ENCODE results near the gene COL2A1. TPM values are rescaled to one million over a fixed set of nuclear protein-coding genes. Genes with fewer than 3 reads are reported as not detected.

COL2A1 gene
- total and polyA plus RNA-seq, 2 experiments from 2014 or later, result not detected

GRCh38 chr12:48050174-48050573 lies 45.9 kb upstream of the COL2A1 start:
- Histone ChIP-seq H3K4me2 (ENCODE audit: unreplicated experiment) (no peak overlapping the region), H3K9me3 (ENCODE audit: low read depth) (no peaks in the 10 kb centered on the region), H2AFZ (no peak overlapping the region), H3K36me3 (ENCODE audit: low read depth) (peaks cover 25% of the 10 kb centered on the region), H3K9ac (no peak overlapping the region), H3K4me1 (ENCODE audit: insufficient read depth) (no peaks in the 10 kb centered on the region), H3F3A (ENCODE audit: insufficient read depth) (no peaks in the 10 kb centered on the region), H4K20me1 (ENCODE audit: insufficient read depth) (no peaks in the 10 kb centered on the region), H3K79me2 (ENCODE audit: insufficient read depth) (no peaks in the 10 kb centered on the region), H3K27me3 (replicated peaks; ENCODE audit: insufficient read depth) (no peaks in the 10 kb centered on the region), H3K4me3 (no peak overlapping the region), H3K27ac (no peak overlapping the region), H3K9me2 (ENCODE audit: insufficient read depth) (no peaks in the 10 kb centered on the region)
- TF ChIP-seq EZH2 (IDR thresholded peaks at IDR 0.05; ENCODE audit: insufficient read depth, poor library complexity, severe bottlenecking) (no peak), EZH2phosphoT487 (IDR thresholded peaks at IDR 0.05; ENCODE audit: insufficient read depth, low read depth) (no peak)
- in situ Hi-C loops (cut with MboI), result no loop called here
- DNase-seq, result no peak
- 95 to 98% methylated on average over 6 of the region's 6 CpGs for WGBS, 2 experiments (ENCODE audit: low coverage in 1 of 2, low lambda C conversion rate in 2 of 2, missing lambda C conversion rate in 2 of 2)

- Histone ChIP-seq H4K20me1 (ENCODE audit: insufficient read depth) (no peaks in the 10 kb centered on the region), H3K27ac (no peak overlapping the region), H3K4me1 (ENCODE audit: insufficient read depth) (no peaks in the 10 kb centered on the region), H3K36me3 (ENCODE audit: low read depth) (peaks cover 35% of the 10 kb centered on the region), H3K9me3 (ENCODE audit: low read depth) (no peaks in the 10 kb centered on the region), H3K9me2 (ENCODE audit: insufficient read depth) (no peaks in the 10 kb centered on the region), H3K4me2 (ENCODE audit: unreplicated experiment) (no peak overlapping the region), H3K4me3 (no peak overlapping the region), H3K79me2 (ENCODE audit: insufficient read depth) (no peaks in the 10 kb centered on the region), H3K9ac (no peak overlapping the region), H3K27me3 (replicated peaks; ENCODE audit: insufficient read depth) (no peaks in the 10 kb centered on the region), H3F3A (ENCODE audit: insufficient read depth) (no peaks in the 10 kb centered on the region), H2AFZ (no peak overlapping the region)
- in situ Hi-C loops (cut with MboI), result no loop called here
- 94 to 98% methylated on average over 2 of the region's 2 CpGs for WGBS, 2 experiments (ENCODE audit: low coverage in 1 of 2, low lambda C conversion rate in 2 of 2, missing lambda C conversion rate in 2 of 2)
- DNase-seq, result no peak
- no peak for TF ChIP-seq EZH2 (IDR thresholded peaks at IDR 0.05; ENCODE audit: insufficient read depth, poor library complexity, severe bottlenecking)
- no peak for TF ChIP-seq EZH2phosphoT487 (IDR thresholded peaks at IDR 0.05; ENCODE audit: insufficient read depth, low read depth)
Observed at GRCh38 chr12:48045965-48046518, 41.8 kb upstream of the COL2A1 start.

GRCh38 chr12:48045061-48045846 lies 41.0 kb upstream of the COL2A1 start:
- DNase-seq, result no peak
- H3K4me1 ChIP-seq (ENCODE audit: insufficient read depth), result no peaks in the 10 kb centered on the region
- H4K20me1 ChIP-seq (ENCODE audit: insufficient read depth), result no peaks in the 10 kb centered on the region
- H3K4me2 ChIP-seq (ENCODE audit: unreplicated experiment), result no peak overlapping the region
- no peaks in the 10 kb centered on the region for H3K27me3 ChIP-seq (replicated peaks; ENCODE audit: insufficient read depth)
- H3K9me3 ChIP-seq (ENCODE audit: low read depth), result no peaks in the 10 kb centered on the region
- TF ChIP-seq EZH2 (IDR thresholded peaks at IDR 0.05; ENCODE audit: insufficient read depth, poor library complexity, severe bottlenecking) (no peak), EZH2phosphoT487 (IDR thresholded peaks at IDR 0.05; ENCODE audit: insufficient read depth, low read depth) (no peak)
- H3K27ac ChIP-seq, result no peak overlapping the region
- H2AFZ ChIP-seq, result no peak overlapping the region
- no peaks in the 10 kb centered on the region for H3F3A ChIP-seq (ENCODE audit: insufficient read depth)
- H3K9me2 ChIP-seq (ENCODE audit: insufficient read depth), result no peaks in the 10 kb centered on the region
- no peak overlapping the region for H3K4me3 ChIP-seq
- no peaks in the 10 kb centered on the region for H3K79me2 ChIP-seq (ENCODE audit: insufficient read depth)
- in situ Hi-C loops (cut with MboI), result no loop called here
- H3K36me3 ChIP-seq (ENCODE audit: low read depth), result peaks cover 35% of the 10 kb centered on the region
- WGBS, 2 experiments (ENCODE audit: low coverage in 1 of 2, low lambda C conversion rate in 2 of 2, missing lambda C conversion rate in 2 of 2), result 84 to 86% methylated on average over 6 of the region's 6 CpGs
- H3K9ac ChIP-seq, result no peak overlapping the region

GRCh38 chr12:48044396-48044795 lies 40.1 kb upstream of the COL2A1 start:
- Histone ChIP-seq H3K9me2 (ENCODE audit: insufficient read depth) (no peaks in the 10 kb centered on the region), H3K9me3 (ENCODE audit: low read depth) (no peaks in the 10 kb centered on the region), H3K27me3 (replicated peaks; ENCODE audit: insufficient read depth) (no peaks in the 10 kb centered on the region), H2AFZ (no peak overlapping the region), H3K4me3 (no peak overlapping the region), H3K4me1 (ENCODE audit: insufficient read depth) (no peaks in the 10 kb centered on the region), H3K9ac (no peak overlapping the region), H3F3A (ENCODE audit: insufficient read depth) (no peaks in the 10 kb centered on the region), H4K20me1 (ENCODE audit: insufficient read depth) (no peaks in the 10 kb centered on the region), H3K79me2 (ENCODE audit: insufficient read depth) (no peaks in the 10 kb centered on the region), H3K4me2 (ENCODE audit: unreplicated experiment) (no peak overlapping the region), H3K27ac (no peak overlapping the region), H3K36me3 (ENCODE audit: low read depth) (peaks cover 35% of the 10 kb centered on the region)
- TF ChIP-seq EZH2phosphoT487 (IDR thresholded peaks at IDR 0.05; ENCODE audit: insufficient read depth, low read depth) (no peak), EZH2 (IDR thresholded peaks at IDR 0.05; ENCODE audit: insufficient read depth, poor library complexity, severe bottlenecking) (no peak)
- in situ Hi-C loops (cut with MboI), result no loop called here
- DNase-seq, result no peak
- WGBS, 2 experiments (ENCODE audit: low coverage in 1 of 2, low lambda C conversion rate in 2 of 2, missing lambda C conversion rate in 2 of 2), result 73 to 75% methylated on average over 7 of the region's 7 CpGs
